Measurements from ENCODE around the gene FBXL20.
"Not testable (repeated sequence)": the region's sequence is repeated elsewhere in the genome, so short reads cannot be mapped to it uniquely, and the experiment has no call there.

FBXL20 gene

GRCh38 chr17:39349246-39349645, 52.2 kb downstream of the FBXL20 start:
- Histone ChIP-seq H3K36me3 (ENCODE audit: control insufficient read depth, low read depth, low read length) (no peaks in the 10 kb centered on the region), H3K4me1 (ENCODE audit: control insufficient read depth, low read depth, low read length) (no peaks in the 10 kb centered on the region), H3K27me3 (ENCODE audit: control insufficient read depth, insufficient read depth, low read length) (no peaks in the 10 kb centered on the region), H3K9ac (ENCODE audit: low read length) (no peak overlapping the region), H3K27ac (ENCODE audit: low read length) (no peak overlapping the region), H3K4me3 (ENCODE audit: low read length) (no peak overlapping the region), H3K9me3 (ENCODE audit: control insufficient read depth, low read depth, low read length) (no peaks in the 10 kb centered on the region)

DNA sequence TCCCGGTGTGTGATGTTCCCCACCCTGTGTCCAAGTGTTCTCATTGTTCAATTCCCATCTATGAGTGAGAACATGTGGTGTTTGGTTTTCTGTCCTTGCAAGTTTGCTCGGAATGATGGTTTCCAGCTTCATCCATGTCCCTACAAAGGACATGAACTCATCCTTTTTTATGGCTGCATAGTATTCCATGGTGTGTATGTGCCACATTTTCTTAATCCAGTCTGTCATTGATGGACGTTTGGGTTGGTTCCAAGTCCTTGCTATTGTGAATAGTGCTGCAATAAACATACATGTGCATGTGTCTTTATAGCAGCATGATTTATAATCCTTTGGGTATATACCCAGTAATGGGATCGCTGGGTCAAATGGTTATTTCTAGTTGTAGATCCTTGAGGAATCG, 54.6 kb downstream of the FBXL20 start:
- H3K36me3 ChIP-seq (ENCODE audit: control insufficient read depth, low read depth, low read length); H3K4me1 ChIP-seq (ENCODE audit: control insufficient read depth, low read depth, low read length); H3K9me3 ChIP-seq (ENCODE audit: control insufficient read depth, low read depth, low read length); H3K9ac ChIP-seq (ENCODE audit: low read length); H3K27ac ChIP-seq (ENCODE audit: low read length); H3K4me3 ChIP-seq (ENCODE audit: low read length); H3K27me3 ChIP-seq (ENCODE audit: control insufficient read depth, insufficient read depth, low read length): not testable (repeated sequence)

DNA sequence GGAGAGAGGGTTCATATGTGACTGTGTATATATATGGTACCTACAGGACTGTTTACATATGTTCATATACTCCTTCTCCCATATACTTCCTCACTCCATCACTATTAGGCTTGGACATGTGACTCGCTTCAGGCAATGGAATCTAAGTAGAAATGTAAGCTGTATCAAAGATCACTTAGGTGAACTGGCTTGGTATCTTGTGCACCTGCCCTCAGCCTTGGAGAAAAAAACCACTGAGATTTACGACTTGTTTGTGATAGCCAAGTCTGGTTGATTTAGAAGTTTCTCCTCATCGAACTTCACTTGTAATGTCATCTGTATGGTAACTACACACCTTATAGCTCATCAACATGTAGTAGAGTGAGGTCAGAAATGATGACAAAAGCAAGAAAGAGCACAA, 59.9 kb downstream of the FBXL20 start:
- H3K27me3 ChIP-seq (ENCODE audit: control insufficient read depth, insufficient read depth, low read length): no peaks in the 10 kb centered on the region

DNA sequence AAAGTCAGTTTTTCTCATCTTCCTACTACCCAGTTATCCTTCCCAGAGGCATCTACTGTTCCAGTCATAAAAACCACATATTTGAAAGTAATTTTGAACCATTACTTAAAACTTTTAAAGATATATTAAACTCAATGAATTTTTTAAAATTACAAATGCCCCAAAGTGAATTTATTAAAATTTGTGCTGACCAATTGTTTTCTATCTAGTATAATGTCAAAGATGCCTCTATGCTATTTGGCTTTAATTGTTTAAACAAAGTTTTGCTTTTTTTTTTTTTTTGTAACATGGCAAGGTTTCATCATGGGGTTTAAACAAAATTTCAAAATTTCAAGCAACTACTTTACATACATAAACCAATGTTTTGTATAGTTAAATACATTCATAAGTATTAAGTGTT, 60.7 kb downstream of the FBXL20 start:
- Histone ChIP-seq H3K36me3 (ENCODE audit: control insufficient read depth, low read depth, low read length) (no peaks in the 10 kb centered on the region), H3K9me3 (ENCODE audit: control insufficient read depth, low read depth, low read length) (no peaks in the 10 kb centered on the region), H3K4me1 (ENCODE audit: control insufficient read depth, low read depth, low read length) (no peaks in the 10 kb centered on the region), H3K27ac (ENCODE audit: low read length) (no peak overlapping the region), H3K4me3 (ENCODE audit: low read length) (no peak overlapping the region), H3K9ac (ENCODE audit: low read length) (no peak overlapping the region), H3K27me3 (ENCODE audit: control insufficient read depth, insufficient read depth, low read length) (no peaks in the 10 kb centered on the region)

More for the DNA sequence above, 59.9 kb downstream of the FBXL20 start:
- Histone ChIP-seq H3K4me3 (ENCODE audit: low read length) (no peak overlapping the region), H3K9ac (ENCODE audit: low read length) (no peak overlapping the region), H3K36me3 (ENCODE audit: control insufficient read depth, low read depth, low read length) (no peaks in the 10 kb centered on the region), H3K27ac (ENCODE audit: low read length) (no peak overlapping the region), H3K9me3 (ENCODE audit: control insufficient read depth, low read depth, low read length) (no peaks in the 10 kb centered on the region), H3K4me1 (ENCODE audit: control insufficient read depth, low read depth, low read length) (no peaks in the 10 kb centered on the region)

- no peaks in the 10 kb centered on the region for H3K36me3 ChIP-seq (ENCODE audit: control insufficient read depth, low read depth, low read length)
- H3K4me1 ChIP-seq (ENCODE audit: control insufficient read depth, low read depth, low read length): no peaks in the 10 kb centered on the region
- H3K27me3 ChIP-seq (ENCODE audit: control insufficient read depth, insufficient read depth, low read length): no peaks in the 10 kb centered on the region
- no peak overlapping the region for H3K9ac ChIP-seq (ENCODE audit: low read length)
- H3K4me3 ChIP-seq (ENCODE audit: low read length): no peak overlapping the region
- H3K9me3 ChIP-seq (ENCODE audit: control insufficient read depth, low read depth, low read length): no peaks in the 10 kb centered on the region
- H3K27ac ChIP-seq (ENCODE audit: low read length): no peak overlapping the region
These were observed 62.2 kb downstream of the FBXL20 start for GRCh38 chr17:39339272-39339671.

DNA sequence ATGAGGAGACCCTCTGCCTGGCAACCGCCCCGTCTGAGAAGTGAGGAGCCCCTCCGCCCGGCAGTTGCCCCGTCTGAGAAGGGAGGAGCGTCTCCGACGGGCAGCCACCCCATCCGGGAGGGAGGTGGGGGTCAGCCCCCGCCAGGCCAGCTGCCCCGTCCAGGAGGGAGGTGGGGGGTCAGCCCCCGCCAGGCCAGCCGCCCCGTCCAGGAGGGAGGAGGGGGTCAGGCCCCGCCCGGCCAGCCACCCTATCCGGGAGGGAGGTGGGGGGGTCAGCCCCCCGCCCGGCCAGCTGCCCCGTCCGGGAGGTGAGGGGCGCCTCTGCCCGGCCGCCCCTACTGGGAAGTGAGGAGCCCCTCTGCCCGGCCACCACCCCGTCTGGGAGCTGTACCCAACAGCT, 63.8 kb downstream of the FBXL20 start:
- H3K27me3 ChIP-seq (ENCODE audit: control insufficient read depth, insufficient read depth, low read length); H3K4me1 ChIP-seq (ENCODE audit: control insufficient read depth, low read depth, low read length); H3K4me3 ChIP-seq (ENCODE audit: low read length); H3K9me3 ChIP-seq (ENCODE audit: control insufficient read depth, low read depth, low read length); H3K36me3 ChIP-seq (ENCODE audit: control insufficient read depth, low read depth, low read length); H3K9ac ChIP-seq (ENCODE audit: low read length); H3K27ac ChIP-seq (ENCODE audit: low read length): not testable (repeated sequence)

DNA sequence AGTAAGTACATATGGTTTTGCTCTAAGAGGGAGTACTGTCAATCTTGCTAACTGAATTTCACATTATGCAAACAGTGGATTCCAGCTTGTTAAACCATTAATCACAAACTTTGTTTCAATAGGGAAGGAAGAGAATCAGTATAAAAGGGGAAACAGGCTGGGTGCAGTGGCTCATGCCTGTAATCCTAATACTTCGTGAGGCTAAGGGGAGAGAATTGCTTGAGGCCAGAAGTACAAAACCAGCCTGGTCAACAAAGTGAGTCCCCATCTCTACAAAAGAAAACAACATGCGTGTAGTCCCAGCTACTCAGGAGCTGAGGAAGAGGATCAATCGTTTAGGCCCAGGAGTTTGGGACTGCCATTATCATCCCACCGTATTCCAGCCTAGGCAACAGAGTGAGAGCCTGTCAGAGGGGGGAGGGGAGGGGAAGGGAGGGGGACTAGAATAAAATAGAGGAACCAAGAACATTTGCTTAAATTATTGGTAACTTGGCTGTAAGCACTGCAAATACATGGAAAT, 65.7 kb downstream of the FBXL20 start:
- Histone ChIP-seq H3K9ac (ENCODE audit: low read length) (no peak overlapping the region), H3K4me3 (ENCODE audit: low read length) (no peak overlapping the region), H3K4me1 (ENCODE audit: control insufficient read depth, low read depth, low read length) (no peaks in the 10 kb centered on the region), H3K9me3 (ENCODE audit: control insufficient read depth, low read depth, low read length) (no peaks in the 10 kb centered on the region), H3K27ac (ENCODE audit: low read length) (no peak overlapping the region), H3K27me3 (ENCODE audit: control insufficient read depth, insufficient read depth, low read length) (no peaks in the 10 kb centered on the region), H3K36me3 (ENCODE audit: control insufficient read depth, low read depth, low read length) (no peaks in the 10 kb centered on the region)

- H3K36me3 ChIP-seq (ENCODE audit: control insufficient read depth, low read depth, low read length); H3K4me1 ChIP-seq (ENCODE audit: control insufficient read depth, low read depth, low read length); H3K27me3 ChIP-seq (ENCODE audit: control insufficient read depth, insufficient read depth, low read length); H3K27ac ChIP-seq (ENCODE audit: low read length); H3K9ac ChIP-seq (ENCODE audit: low read length); H3K9me3 ChIP-seq (ENCODE audit: control insufficient read depth, low read depth, low read length); H3K4me3 ChIP-seq (ENCODE audit: low read length): not testable (repeated sequence)
These were observed 67.2 kb downstream of the FBXL20 start for GRCh38 chr17:39334008-39334744.

GRCh38 chr17:39332092-39332491, 69.3 kb downstream of the FBXL20 start:
- no peak overlapping the region for H3K27ac ChIP-seq (ENCODE audit: low read length)
- no peak overlapping the region for H3K4me3 ChIP-seq (ENCODE audit: low read length)
- H3K36me3 ChIP-seq (ENCODE audit: control insufficient read depth, low read depth, low read length): no peaks in the 10 kb centered on the region
- H3K9ac ChIP-seq (ENCODE audit: low read length): no peak overlapping the region
- H3K27me3 ChIP-seq (ENCODE audit: control insufficient read depth, insufficient read depth, low read length): no peaks in the 10 kb centered on the region
- H3K9me3 ChIP-seq (ENCODE audit: control insufficient read depth, low read depth, low read length): no peaks in the 10 kb centered on the region
- no peaks in the 10 kb centered on the region for H3K4me1 ChIP-seq (ENCODE audit: control insufficient read depth, low read depth, low read length)

DNA sequence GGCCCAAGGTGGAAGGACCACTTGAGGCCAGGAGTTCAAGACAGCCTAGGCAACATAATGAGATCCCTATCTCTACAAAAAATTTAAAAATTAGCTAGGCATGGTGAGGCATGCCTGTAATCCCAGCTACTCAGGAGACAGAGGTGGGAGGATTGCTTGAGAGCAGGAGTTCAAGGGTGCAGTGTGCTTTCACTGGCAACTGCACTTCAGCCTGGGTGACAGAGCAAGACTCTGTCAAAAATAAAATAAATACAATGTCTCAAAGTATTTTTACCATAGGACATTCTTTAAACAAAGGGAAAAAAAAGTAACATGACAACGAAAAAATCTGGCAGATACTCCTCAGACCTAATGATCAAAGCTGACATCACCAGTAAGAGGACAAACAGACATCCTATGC, 72.6 kb downstream of the FBXL20 start:
- H3K27ac ChIP-seq (ENCODE audit: low read length): no peak overlapping the region
- H3K9me3 ChIP-seq (ENCODE audit: control insufficient read depth, low read depth, low read length): no peaks in the 10 kb centered on the region
- H3K27me3 ChIP-seq (ENCODE audit: control insufficient read depth, insufficient read depth, low read length): no peaks in the 10 kb centered on the region
- H3K36me3 ChIP-seq (ENCODE audit: control insufficient read depth, low read depth, low read length): no peaks in the 10 kb centered on the region
- no peak overlapping the region for H3K9ac ChIP-seq (ENCODE audit: low read length)
- no peaks in the 10 kb centered on the region for H3K4me1 ChIP-seq (ENCODE audit: control insufficient read depth, low read depth, low read length)
- H3K4me3 ChIP-seq (ENCODE audit: low read length): no peak overlapping the region

DNA sequence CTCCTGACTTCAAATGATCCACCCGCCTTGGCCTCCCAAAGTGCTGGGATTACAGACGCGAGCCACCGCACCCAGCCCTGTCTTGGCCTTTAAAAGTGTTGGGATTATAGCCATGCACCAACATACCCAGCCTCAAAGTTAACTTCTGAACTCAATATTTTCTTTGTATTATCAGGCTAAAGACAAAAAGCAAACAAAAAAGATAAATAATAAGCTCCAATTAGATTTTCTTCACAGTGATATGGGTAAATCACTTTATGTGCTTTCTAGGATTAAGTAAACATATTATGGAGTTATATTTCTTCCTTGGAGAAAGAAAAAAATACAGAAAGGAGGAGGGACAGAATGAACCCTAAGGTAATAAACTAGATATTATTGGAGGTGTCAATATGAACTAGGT, 74.3 kb downstream of the FBXL20 start:
- no peak overlapping the region for H3K27ac ChIP-seq (ENCODE audit: low read length)
- no peaks in the 10 kb centered on the region for H3K36me3 ChIP-seq (ENCODE audit: control insufficient read depth, low read depth, low read length)
- no peak overlapping the region for H3K9ac ChIP-seq (ENCODE audit: low read length)
- H3K4me3 ChIP-seq (ENCODE audit: low read length): no peak overlapping the region
- H3K4me1 ChIP-seq (ENCODE audit: control insufficient read depth, low read depth, low read length): no peaks in the 10 kb centered on the region
- H3K9me3 ChIP-seq (ENCODE audit: control insufficient read depth, low read depth, low read length): no peaks in the 10 kb centered on the region
- no peaks in the 10 kb centered on the region for H3K27me3 ChIP-seq (ENCODE audit: control insufficient read depth, insufficient read depth, low read length)

GRCh38 chr17:39325528-39326240, 75.7 kb downstream of the FBXL20 start:
- H3K9ac ChIP-seq (ENCODE audit: low read length): no peak overlapping the region
- no peaks in the 10 kb centered on the region for H3K9me3 ChIP-seq (ENCODE audit: control insufficient read depth, low read depth, low read length)
- no peak overlapping the region for H3K27ac ChIP-seq (ENCODE audit: low read length)
- no peak overlapping the region for H3K4me3 ChIP-seq (ENCODE audit: low read length)
- no peaks in the 10 kb centered on the region for H3K4me1 ChIP-seq (ENCODE audit: control insufficient read depth, low read depth, low read length)
- no peaks in the 10 kb centered on the region for H3K27me3 ChIP-seq (ENCODE audit: control insufficient read depth, insufficient read depth, low read length)
- no peaks in the 10 kb centered on the region for H3K36me3 ChIP-seq (ENCODE audit: control insufficient read depth, low read depth, low read length)

Measured in iPS-18a (cell line).